GM12878 (cell line): ENCODE results near the gene PSMD10. TPM values are rescaled to one million over a fixed set of nuclear protein-coding genes. Genes with fewer than 3 reads are reported as not detected.

Experiments
- ATAC-seq: fragments of 200-7000 bp; cut with Tn5 transposase; 3 replicates; pipeline ENCODE4 v1.9.1; 2020; ENCODE audit warnings: mild to moderate bottlenecking, moderate library complexity
- BruUV-seq: library from RNA; stranded (reverse); fragments of 400-500 nt; replicated peaks from 2 replicates; lab custom pipeline; 2021; lab: Mats Ljungman, UMichigan
- CTCF ChIA-PET: fragments of 300-600 bp; sonication (Branson Sonifier 250); formaldehyde crosslinking; extraction: SDS; loops from one replicate; lab custom pipeline; 2021; ENCODE audit warnings: inconsistent platforms; lab: Yijun Ruan, JAX
- POLR2A ChIA-PET: fragments of 350-600 bp; formaldehyde crosslinking; extraction: SDS; loops from one replicate; lab custom pipeline; 2021; ENCODE audit warnings: inconsistent platforms; lab: Charles Lee
- RAD21 ChIA-PET: fragments of 300-600 bp; sonication (Branson Sonifier 250); formaldehyde crosslinking; loops from one replicate; lab custom pipeline; 2023; ENCODE audit warnings: antibody characterized with exemption; ENCODE audit not compliant: unreplicated experiment; lab: Charles Lee
- SMC1A ChIA-PET: fragments of 300-600 bp; sonication (Branson Sonifier 250); formaldehyde crosslinking; loops from one replicate; lab custom pipeline; 2023; ENCODE audit not compliant: unreplicated experiment, uncharacterized antibody; lab: Charles Lee
- DNase-seq: peaks from one replicate; pipeline ENCODE4 v3.0.0-alpha.2; 2011; ENCODE audit warnings: low read depth, low spot score
- FAIRE-seq: peaks from 3 replicates; lab custom pipeline; 2011; peaks lifted over from hg19 to GRCh38; lab: Jason Lieb, UNC
- H2AFZ ChIP-seq: 2 replicates; pipeline ENCODE4 v1.6.0; 2011; ENCODE audit warnings: low read depth, low read length, control low read depth; ENCODE audit not compliant: control insufficient read depth
- H3K27ac ChIP-seq: 2 replicates; pipeline ENCODE4 v1.5.1; 2011; ENCODE audit warnings: control low read depth; ENCODE audit not compliant: control insufficient read depth, insufficient read depth
- H3K27me3 ChIP-seq, 2 experiments: replicated peaks in 1 of 2; 2 replicates each; pipeline versions ENCODE4 v1.6.0 to v1.6.1; 2011; ENCODE audit warnings: low read length in 1 of 2; ENCODE audit not compliant: control insufficient read depth in 2 of 2, insufficient read depth in 2 of 2
- H3K36me3 ChIP-seq, 2 experiments: 2 replicates each; pipeline ENCODE4 v1.5.1; 2011; ENCODE audit warnings: low read length in 1 of 2; ENCODE audit not compliant: control insufficient read depth in 2 of 2, insufficient read depth in 2 of 2
- H3K4me1 ChIP-seq: 2 replicates; pipeline ENCODE4 v1.6.1; 2011; ENCODE audit warnings: mild to moderate bottlenecking, low read length, moderate library complexity, mixed read lengths; ENCODE audit not compliant: control insufficient read depth, insufficient read depth
- H3K4me2 ChIP-seq: 2 replicates; pipeline ENCODE4 v1.6.0; 2011; ENCODE audit warnings: control low read depth; ENCODE audit not compliant: control insufficient read depth, insufficient read depth
- H3K4me3 ChIP-seq: fragments of 200-600 bp; sonication (generic); 2 replicates; pipeline ENCODE4 v1.5.1; 2016
- H3K79me2 ChIP-seq: 2 replicates; pipeline ENCODE4 v1.6.0; 2011; ENCODE audit warnings: low read length; ENCODE audit not compliant: control insufficient read depth, insufficient read depth
- H3K9ac ChIP-seq: 2 replicates; pipeline ENCODE4 v1.8.0; 2011; ENCODE audit warnings: low read length, control low read depth, mixed read lengths; ENCODE audit not compliant: control insufficient read depth, insufficient read depth
- H3K9me3 ChIP-seq: replicated peaks from 3 replicates; pipeline ENCODE4 v1.5.1; 2011; ENCODE audit warnings: mild to moderate bottlenecking, low read length; ENCODE audit not compliant: control insufficient read depth, insufficient read depth
- H4K20me1 ChIP-seq: 2 replicates; pipeline ENCODE4 v1.6.0; 2011; ENCODE audit not compliant: control insufficient read depth, insufficient read depth
- BACH1 ChIP-seq: fragments of 450-650 bp; IDR thresholded peaks from 2 replicates; pipeline ENCODE4 v1.6.1; 2017; ENCODE audit warnings: mild to moderate bottlenecking, borderline replicate concordance
- E2F4 ChIP-seq: IDR thresholded peaks from 2 replicates; pipeline ENCODE4 v1.6.1; 2012; ENCODE audit warnings: low read depth, low read length, improper control_type of control experiment
- HDGF ChIP-seq: fragments of 450-650 bp; IDR thresholded peaks from 2 replicates; pipeline ENCODE4 v1.6.1; 2016; ENCODE audit warnings: antibody characterized with exemption
- MYB ChIP-seq: fragments of 150-350 bp; IDR thresholded peaks from 2 replicates; pipeline ENCODE4 v1.6.1; 2014; ENCODE audit warnings: mild to moderate bottlenecking, low read depth, low read length, borderline replicate concordance
- MYC ChIP-seq: IDR thresholded peaks from 2 replicates; pipeline ENCODE4 v1.6.1; 2011; ENCODE audit warnings: mild to moderate bottlenecking, low read length, moderate library complexity, inconsistent platforms; ENCODE audit not compliant: insufficient read depth, insufficient replicate concordance, insufficient read length, severe bottlenecking
- PAX8 ChIP-seq: fragments of 450-650 bp; IDR thresholded peaks from 2 replicates; pipeline ENCODE4 v1.6.1; 2017; ENCODE audit warnings: mild to moderate bottlenecking, moderate library complexity
- PBX3 ChIP-seq: IDR thresholded peaks from 2 replicates; pipeline ENCODE4 v1.6.1; 2011; ENCODE audit warnings: mild to moderate bottlenecking, low read depth, low read length, moderate library complexity; ENCODE audit not compliant: insufficient replicate concordance
- POLR2AphosphoS2 ChIP-seq: IDR thresholded peaks from 2 replicates; pipeline ENCODE4 v1.6.1; 2011; ENCODE audit warnings: low read depth, mild to moderate bottlenecking, low read length, improper control_type of control experiment, moderate library complexity
- RBBP5 ChIP-seq: fragments of 200-600 bp; sonication (generic); conservative IDR thresholded peaks from 2 replicates; pipeline ENCODE4 v1.6.1; 2016
- RCOR1 ChIP-seq: conservative IDR thresholded peaks from 2 replicates; pipeline ENCODE4 v1.6.1; 2012; ENCODE audit warnings: low read depth, low read length, improper control_type of control experiment
- TAF1 ChIP-seq: IDR thresholded peaks from 2 replicates; pipeline ENCODE4 v1.6.1; 2011; ENCODE audit warnings: mild to moderate bottlenecking, low read depth, low read length, borderline replicate concordance
- USF1 ChIP-seq: IDR thresholded peaks from 2 replicates; pipeline ENCODE4 v1.6.1; 2011; ENCODE audit warnings: borderline replicate concordance, low read depth, mild to moderate bottlenecking, moderate library complexity, mixed read lengths, low read length; ENCODE audit not compliant: insufficient read depth; ENCODE audit errors: extremely low read length
- ZNF384 ChIP-seq: IDR thresholded peaks from 2 replicates; pipeline ENCODE4 v1.6.1; 2012; ENCODE audit warnings: low read depth, mild to moderate bottlenecking, low read length, improper control_type of control experiment, borderline replicate concordance
- WGBS: methylation state at CpG from one replicate; pipeline ENCODE4 v1.1.6; 2016; ENCODE audit warnings: low lambda C conversion rate; ENCODE audit not compliant: insufficient replicate concordance, insufficient coverage; ENCODE audit errors: missing lambda C conversion rate; 5-methylcytosine and 5-hydroxymethylcytosine counted together
- in situ Hi-C: fragments of 300-500 bp; cut with MboI; formaldehyde crosslinking; loops from 9 replicates; pipeline ENCODE4 v1.14.3; 2018; ENCODE audit warnings: mixed read lengths
- intact Hi-C: fragments of 100-400 bp; cut with micrococcal nuclease; formaldehyde crosslinking; loops from one replicate; pipeline ENCODE4 v1.14.2; 2022; ENCODE audit not compliant: unreplicated experiment
- polyA plus RNA-seq, 11 experiments: library from polyadenylated mRNA; depleted of rRNA in 4 of 11; unstranded in 6 of 11; stranded (reverse) in 5 of 11; fragments of >200 nt; fragmentation: Nextera tagmentation in 4 of 11; fragmentation: Illumina TruSeq in 1 of 11; extraction: Ambion mirVana in 4 of 11; extraction: Trizol in 1 of 11; gene quantifications; 1 replicate in 1 of 11; 2 replicates in 10 of 11; pipeline versions ENCODE4 v1.2.1 to v1.2.3, GENCODE V29; 2011 to 2016; ENCODE audit warnings: inconsistent platforms in 2 of 11, missing spikeins in 2 of 11, low read depth in 1 of 11
- total RNA-seq, 4 experiments: library from RNA; depleted of rRNA in 3 of 4; stranded (reverse); fragments of >200 nt in 3 of 4; fragmentation: Illumina TruSeq in 1 of 4; extraction: Trizol in 1 of 4; gene quantifications; 2 replicates each; pipeline versions ENCODE4 v1.2.1 to v1.2.3, GENCODE V29; 2013 to 2021

The PSMD10 gene
- total and polyA plus RNA-seq, 10 of the 15 experiments (the other 5 are each of a cell fraction or from before 2014, with no cell fraction given), result 46.9 to 152 (median 75.4) TPM

- intact Hi-C loops (no loop called here), in situ Hi-C loops (no loop called here)
- ATAC-seq, result no peak
These were observed 39.5 kb upstream of the PSMD10 start for GRCh38 chrX:108130889-108131288.

GRCh38 chrX:108127152-108127551 lies 35.8 kb upstream of the PSMD10 start:
- no peak for ATAC-seq
- no peaks in the 10 kb centered on the region for H3K4me1 ChIP-seq
- no peak overlapping the region for H3K4me3 ChIP-seq
- no peak for DNase-seq
- ChIA-PET SMC1A (interaction anchor here (1.4 kb wide), 1 partner anchor 10 kb away, joined by 3 read pairs; no protein-coding TSS in a partner anchor), RAD21 (no interaction called here), CTCF (interaction anchor here (0.9 to 2.3 kb wide), 2 partner anchors 10 to 12 kb away, joined by 3 to 9 read pairs; no protein-coding TSS in a partner anchor), POLR2A (no interaction called here)
- intact Hi-C loops, result no loop called here
- no peaks in the 10 kb centered on the region for H3K79me2 ChIP-seq
- no peak overlapping the region for H3K27ac ChIP-seq
- no peak overlapping the region for H2AFZ ChIP-seq
- no peaks in the 10 kb centered on the region for H4K20me1 ChIP-seq
- FAIRE-seq, result no peak
- 49% methylated on average over 4 of the region's 4 CpGs for WGBS
- H3K9me3 ChIP-seq, result no peaks in the 10 kb centered on the region; the same call in 2 of the 3 replicates
- in situ Hi-C loops, result no loop called here
- H3K9ac ChIP-seq, result no peak overlapping the region
- no peaks in the 10 kb centered on the region for H3K27me3 ChIP-seq
- no peak overlapping the region for H3K4me2 ChIP-seq
- no peaks in the 10 kb centered on the region; a peak in 1 of 4 replicates for H3K36me3 ChIP-seq
- no TSS peak for BruUV-seq
- TF ChIP-seq RCOR1, result no peak
- no peak for TF ChIP-seq MYB
- TF ChIP-seq POLR2AphosphoS2, result no peak
- no peak for TF ChIP-seq PBX3
- TF ChIP-seq RBBP5, result no peak
- no peak for TF ChIP-seq HDGF
- TF ChIP-seq TAF1, result no peak
- no peak for TF ChIP-seq USF1
- no peak for TF ChIP-seq MYC
- no peak for TF ChIP-seq ZNF384
- no peak for TF ChIP-seq PAX8
- TF ChIP-seq E2F4, result no peak

More at GRCh38 chrX:108130889-108131288, 39.5 kb upstream of the PSMD10 start:
- H3K4me2 ChIP-seq, result no peak overlapping the region
- no peaks in the 10 kb centered on the region for H3K4me1 ChIP-seq
- no peaks in the 10 kb centered on the region for H4K20me1 ChIP-seq
- ChIA-PET POLR2A (no interaction called here), CTCF (no interaction called here), SMC1A (no interaction called here), RAD21 (no interaction called here)
- H3K27ac ChIP-seq, result no peak overlapping the region
- FAIRE-seq (no peak), DNase-seq (no peak)
- no peaks in the 10 kb centered on the region for H3K27me3 ChIP-seq
- no peak for TF ChIP-seq BACH1
- WGBS, result 33% methylated on average over 1 of the region's 1 CpG
- no peak overlapping the region for H3K4me3 ChIP-seq
- no peak overlapping the region for H3K9ac ChIP-seq
- peaks cover 0 to 5% of the 10 kb centered on the region in 2 experiments; a peak in 3 of 4 replicates for H3K36me3 ChIP-seq
- H3K79me2 ChIP-seq, result no peaks in the 10 kb centered on the region
- no TSS peak for BruUV-seq
- H3K9me3 ChIP-seq, result no peaks in the 10 kb centered on the region
- H2AFZ ChIP-seq, result no peak overlapping the region
